ENCODE data around the gene OR12D2.
A peak's percentile ranks its signal among the peaks of the same experiment; 100 is the strongest.
"Not testable (repeated sequence)": the region's sequence is repeated elsewhere in the genome, so short reads cannot be mapped to it uniquely, and the experiment has no call there.

The OR12D2 gene, protein sequence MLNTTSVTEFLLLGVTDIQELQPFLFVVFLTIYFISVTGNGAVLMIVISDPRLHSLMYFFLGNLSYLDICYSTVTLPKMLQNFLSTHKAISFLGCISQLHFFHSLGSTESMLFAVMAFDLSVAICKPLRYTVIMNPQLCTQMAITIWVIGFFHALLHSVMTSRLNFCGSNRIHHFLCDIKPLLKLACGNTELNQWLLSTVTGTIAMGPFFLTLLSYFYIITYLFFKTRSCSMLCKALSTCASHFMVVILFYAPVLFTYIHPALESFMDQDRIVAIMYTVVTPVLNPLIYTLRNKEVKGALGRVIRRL

DNA sequence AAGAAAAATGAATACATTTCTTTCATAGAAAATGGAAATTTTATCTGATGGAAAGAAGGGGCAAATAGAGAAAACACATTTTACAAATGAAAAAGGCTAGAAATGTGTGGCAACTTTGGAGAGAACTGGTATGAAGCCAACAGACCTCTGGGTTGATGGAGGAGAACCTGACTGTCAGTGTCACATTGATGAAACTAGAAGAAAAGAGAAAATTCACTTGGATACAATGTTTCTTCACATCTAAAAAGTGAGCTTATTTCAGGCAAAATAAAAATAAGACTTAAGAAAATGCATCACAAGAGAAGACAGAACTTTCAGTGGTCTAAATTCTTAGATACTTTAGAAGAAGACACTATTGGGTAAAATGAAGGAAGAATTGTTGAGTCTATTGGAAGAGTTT is at the start of gene OR12D2:
TSS of gene OR12D2 (plus strand) at position 301 of the 400 bp plus-strand sequence. CDS start 1,069 bp downstream, outside the sequence.
- no peak for DNase-seq (ENCODE audit: low read depth, low spot score)
- H3K27ac ChIP-seq (ENCODE audit: low read length): no peak within 1 kb of the TSS
- H3K9me3 ChIP-seq (ENCODE audit: control insufficient read depth, insufficient read depth, low read length): no peaks in the 10 kb centered on the region
- no peaks in the 10 kb centered on the region for H3K36me3 ChIP-seq (ENCODE audit: control insufficient read depth, insufficient read depth, low read length)
- no peaks in the 10 kb centered on the region for H3K27me3 ChIP-seq (ENCODE audit: control insufficient read depth, insufficient read depth, low read length)
- H3K4me1 ChIP-seq (ENCODE audit: control insufficient read depth, insufficient read depth, low read length): no peaks in the 10 kb centered on the region
- no peak within 1 kb of the TSS for H3K4me3 ChIP-seq (ENCODE audit: low read length)

DNA sequence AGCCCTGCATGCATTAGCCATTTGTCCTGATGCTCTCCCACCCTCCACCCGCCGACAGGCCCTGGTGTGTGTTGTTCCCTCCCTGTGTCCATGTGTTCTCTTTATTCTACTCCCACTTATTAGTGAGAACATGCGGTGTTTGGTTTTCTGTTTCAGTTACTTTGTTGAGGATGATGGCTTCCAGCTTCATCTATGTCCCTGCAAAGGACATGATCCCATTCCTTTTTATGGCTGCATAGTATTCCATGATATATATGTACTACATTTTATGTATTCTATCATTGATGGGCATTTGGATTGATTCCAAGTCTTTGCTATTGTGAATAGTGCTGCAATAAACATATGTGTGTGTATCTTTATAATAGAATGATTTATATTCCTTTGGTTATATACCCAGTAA is 46.1 kb upstream of the OR12D2 start:
- H3K27me3 ChIP-seq (ENCODE audit: control insufficient read depth, insufficient read depth, low read length); H3K27ac ChIP-seq (ENCODE audit: low read length); H3K9me3 ChIP-seq (ENCODE audit: control insufficient read depth, insufficient read depth, low read length); DNase-seq (ENCODE audit: low read depth, low spot score); H3K36me3 ChIP-seq (ENCODE audit: control insufficient read depth, insufficient read depth, low read length); H3K4me1 ChIP-seq (ENCODE audit: control insufficient read depth, insufficient read depth, low read length); H3K4me3 ChIP-seq (ENCODE audit: low read length): not testable (repeated sequence)
- WGBS (ENCODE audit: insufficient coverage, insufficient read length): no CpG with 5 or more reads among the region's 3 CpGs

DNA sequence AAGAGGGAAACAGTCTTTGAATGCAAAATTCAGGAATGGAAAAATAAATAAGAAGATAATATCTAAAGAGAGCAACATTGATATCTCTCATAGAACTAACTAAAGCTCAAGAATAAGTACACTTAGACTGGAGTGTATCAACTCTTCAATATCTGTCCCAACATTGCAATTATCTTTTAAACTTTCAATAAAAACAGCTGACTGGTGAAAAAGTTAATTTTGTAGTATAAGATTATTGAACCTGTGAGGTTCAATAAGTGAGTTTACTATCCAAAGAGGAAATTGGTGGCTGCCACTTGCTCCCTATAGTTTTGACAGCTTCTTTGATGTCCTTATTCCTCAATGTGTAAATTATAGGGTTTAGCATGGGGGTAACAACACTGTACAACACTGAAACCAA is 40.5 kb upstream of the OR12D2 start:
- Histone ChIP-seq H3K4me1 (ENCODE audit: control insufficient read depth, insufficient read depth, low read length) (peaks cover 3% of the 10 kb centered on the region; the same call in 1 of the 2 replicates), H3K4me3 (ENCODE audit: low read length) (no peak overlapping the region), H3K36me3 (ENCODE audit: control insufficient read depth, insufficient read depth, low read length) (no peaks in the 10 kb centered on the region), H3K9me3 (ENCODE audit: control insufficient read depth, insufficient read depth, low read length) (no peaks in the 10 kb centered on the region), H3K27ac (ENCODE audit: low read length) (no peak overlapping the region), H3K27me3 (ENCODE audit: control insufficient read depth, insufficient read depth, low read length) (no peaks in the 10 kb centered on the region)
- no peak for DNase-seq (ENCODE audit: low read depth, low spot score)

DNA sequence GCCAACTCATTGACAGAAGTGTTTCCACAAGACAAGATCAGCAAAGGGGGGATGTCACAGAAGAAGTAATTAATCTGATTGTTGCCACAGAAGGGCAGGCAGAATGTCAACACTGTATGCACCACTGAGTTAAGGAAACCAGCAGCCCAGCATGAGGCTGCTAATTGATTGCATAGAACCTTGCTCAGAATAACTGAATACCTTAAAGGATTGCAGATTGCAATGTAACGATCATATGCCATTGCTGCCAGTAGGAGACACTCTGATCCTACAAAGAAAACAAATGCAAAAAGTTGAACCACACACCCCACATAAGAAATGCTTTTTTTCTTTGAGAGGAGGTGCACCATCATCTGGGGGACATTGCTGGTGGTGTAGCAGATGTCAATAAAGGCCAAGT is 39.8 kb upstream of the OR12D2 start:
- no peaks in the 10 kb centered on the region for H3K9me3 ChIP-seq (ENCODE audit: control insufficient read depth, insufficient read depth, low read length)
- peaks cover 3% of the 10 kb centered on the region; the same call in 1 of the 2 replicates for H3K4me1 ChIP-seq (ENCODE audit: control insufficient read depth, insufficient read depth, low read length)
- H3K27me3 ChIP-seq (ENCODE audit: control insufficient read depth, insufficient read depth, low read length): no peaks in the 10 kb centered on the region
- WGBS (ENCODE audit: insufficient coverage, insufficient read length): no CpG with 5 or more reads among the region's 1 CpG
- H3K36me3 ChIP-seq (ENCODE audit: control insufficient read depth, insufficient read depth, low read length): no peaks in the 10 kb centered on the region
- no peak for DNase-seq (ENCODE audit: low read depth, low spot score)
- H3K27ac ChIP-seq (ENCODE audit: low read length): no peak overlapping the region
- no peak overlapping the region for H3K4me3 ChIP-seq (ENCODE audit: low read length)

DNA sequence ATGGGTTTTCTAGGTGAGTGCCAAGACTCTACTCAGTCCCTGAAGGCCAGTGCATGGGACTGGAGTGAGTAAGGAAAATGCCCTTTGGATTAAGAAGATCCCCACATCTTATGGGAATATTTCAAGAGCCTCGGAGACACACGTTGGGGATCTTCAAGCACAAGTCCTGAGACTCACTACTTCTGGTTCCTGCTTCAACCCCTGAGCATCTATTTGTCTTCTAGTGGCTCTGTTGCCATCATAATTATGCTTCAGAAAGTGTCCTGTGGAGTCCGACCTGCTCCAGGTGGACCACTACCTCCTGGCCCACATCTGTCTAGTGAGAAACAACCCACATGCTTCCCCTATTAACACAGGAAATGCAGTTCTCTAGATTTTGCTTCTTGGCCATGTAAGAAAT is 26.7 kb upstream of the OR12D2 start, which contains the start of gene OR5V1:
TSS of gene OR5V1 (minus strand) at position 101 of the 400 bp plus-strand sequence. CDS start 12,670 bp downstream, outside the sequence.
- no peak within 1 kb of the TSS for H3K27ac ChIP-seq (ENCODE audit: low read length)
- H3K9me3 ChIP-seq (ENCODE audit: control insufficient read depth, insufficient read depth, low read length): no peaks in the 10 kb centered on the region
- H3K36me3 ChIP-seq (ENCODE audit: control insufficient read depth, insufficient read depth, low read length): no peaks in the 10 kb centered on the region
- no peaks in the 10 kb centered on the region for H3K4me1 ChIP-seq (ENCODE audit: control insufficient read depth, insufficient read depth, low read length)
- no CpG with 5 or more reads among the region's 3 CpGs for WGBS (ENCODE audit: insufficient coverage, insufficient read length)
- H3K4me3 ChIP-seq (ENCODE audit: low read length): no peak within 1 kb of the TSS
- DNase-seq (ENCODE audit: low read depth, low spot score): no peak
- no peaks in the 10 kb centered on the region for H3K27me3 ChIP-seq (ENCODE audit: control insufficient read depth, insufficient read depth, low read length)

DNA sequence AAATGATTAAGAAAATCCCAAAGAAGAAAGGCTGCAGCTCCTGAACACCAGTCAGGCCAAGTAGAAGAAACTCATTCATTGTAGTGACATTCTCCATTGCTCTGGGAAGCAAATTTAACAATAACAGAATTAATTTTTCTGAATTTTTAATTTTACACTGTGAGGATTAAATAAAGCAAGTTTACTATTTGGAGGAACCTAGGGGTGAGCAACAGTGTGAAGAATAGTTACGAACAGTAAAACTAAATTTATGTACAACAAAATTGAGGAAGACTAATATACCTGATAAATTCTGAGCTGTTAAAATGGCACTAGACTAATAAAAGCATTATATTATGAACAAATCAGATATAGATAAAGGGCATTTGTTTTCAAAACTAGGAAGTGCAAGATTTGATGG is 20.2 kb upstream of the OR12D2 start, which contains the start of gene OR12D3:
TSS of gene OR12D3 (minus strand) at position 101 of the 400 bp plus-strand sequence. CDS start at position 97, 4 bp downstream.
- no peak within 1 kb of the TSS for H3K27ac ChIP-seq (ENCODE audit: low read length)
- H3K27me3 ChIP-seq (ENCODE audit: control insufficient read depth, insufficient read depth, low read length): no peaks in the 10 kb centered on the region
- no peaks in the 10 kb centered on the region for H3K4me1 ChIP-seq (ENCODE audit: control insufficient read depth, insufficient read depth, low read length)
- H3K4me3 ChIP-seq (ENCODE audit: low read length): no peak within 1 kb of the TSS
- no peaks in the 10 kb centered on the region for H3K9me3 ChIP-seq (ENCODE audit: control insufficient read depth, insufficient read depth, low read length)
- no peak for DNase-seq (ENCODE audit: low read depth, low spot score)
- no peaks in the 10 kb centered on the region for H3K36me3 ChIP-seq (ENCODE audit: control insufficient read depth, insufficient read depth, low read length)
- WGBS (ENCODE audit: insufficient coverage, insufficient read length): no CpG with 5 or more reads among the region's 1 CpG

DNA sequence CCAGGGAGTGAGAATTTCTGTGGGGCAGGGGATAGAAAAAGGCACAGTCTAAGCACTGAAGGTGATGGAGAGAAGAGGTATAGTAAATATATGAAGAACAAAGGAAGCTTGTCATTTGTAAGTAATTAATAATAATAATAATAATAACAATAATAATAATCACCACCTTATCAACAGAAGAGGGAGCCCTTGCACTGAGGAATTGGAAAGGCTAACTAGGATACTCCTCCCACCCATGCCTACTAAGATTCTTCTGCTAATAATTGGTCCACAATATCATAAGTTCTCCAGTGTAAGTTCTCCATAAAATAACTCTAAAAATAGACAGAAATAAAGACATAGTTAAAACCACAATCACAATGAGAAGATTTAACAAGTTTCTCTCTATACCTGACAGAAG is 19.4 kb upstream of the OR12D2 start:
- H3K27ac ChIP-seq (ENCODE audit: low read length): no peak overlapping the region
- H3K9me3 ChIP-seq (ENCODE audit: control insufficient read depth, insufficient read depth, low read length): no peaks in the 10 kb centered on the region
- no peaks in the 10 kb centered on the region for H3K27me3 ChIP-seq (ENCODE audit: control insufficient read depth, insufficient read depth, low read length)
- no peaks in the 10 kb centered on the region for H3K36me3 ChIP-seq (ENCODE audit: control insufficient read depth, insufficient read depth, low read length)
- H3K4me3 ChIP-seq (ENCODE audit: low read length): no peak overlapping the region
- H3K4me1 ChIP-seq (ENCODE audit: control insufficient read depth, insufficient read depth, low read length): no peaks in the 10 kb centered on the region
- DNase-seq (ENCODE audit: low read depth, low spot score): no peak

DNA sequence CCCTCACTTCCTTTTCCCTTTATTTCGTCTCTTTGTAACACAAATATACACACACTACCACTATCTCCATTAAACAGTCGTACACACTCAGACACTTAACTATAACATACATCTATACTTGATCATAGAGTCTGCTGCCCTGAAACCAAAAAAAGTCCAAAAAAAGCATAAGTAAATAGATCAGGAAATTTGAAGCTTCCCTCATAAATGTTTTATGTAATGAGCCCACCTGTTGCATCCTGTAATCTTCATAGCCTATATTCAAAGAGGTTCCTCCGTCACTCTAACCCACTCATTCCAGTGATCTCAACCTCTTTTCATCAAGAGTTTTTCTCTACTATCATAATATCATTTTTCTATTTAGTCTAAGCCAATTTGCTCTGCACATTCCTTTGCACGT is 6.9 kb upstream of the OR12D2 start:
- WGBS (ENCODE audit: insufficient coverage, insufficient read length): 100% methylated on average over 2 of the region's 4 CpGs
- Histone ChIP-seq H3K4me1 (ENCODE audit: control insufficient read depth, insufficient read depth, low read length) (no peaks in the 10 kb centered on the region), H3K4me3 (ENCODE audit: low read length) (no peak overlapping the region), H3K27ac (ENCODE audit: low read length) (no peak overlapping the region), H3K27me3 (ENCODE audit: control insufficient read depth, insufficient read depth, low read length) (no peaks in the 10 kb centered on the region), H3K9me3 (ENCODE audit: control insufficient read depth, insufficient read depth, low read length) (no peaks in the 10 kb centered on the region), H3K36me3 (ENCODE audit: control insufficient read depth, insufficient read depth, low read length) (no peaks in the 10 kb centered on the region)
- DNase-seq (ENCODE audit: low read depth, low spot score): no peak

DNA sequence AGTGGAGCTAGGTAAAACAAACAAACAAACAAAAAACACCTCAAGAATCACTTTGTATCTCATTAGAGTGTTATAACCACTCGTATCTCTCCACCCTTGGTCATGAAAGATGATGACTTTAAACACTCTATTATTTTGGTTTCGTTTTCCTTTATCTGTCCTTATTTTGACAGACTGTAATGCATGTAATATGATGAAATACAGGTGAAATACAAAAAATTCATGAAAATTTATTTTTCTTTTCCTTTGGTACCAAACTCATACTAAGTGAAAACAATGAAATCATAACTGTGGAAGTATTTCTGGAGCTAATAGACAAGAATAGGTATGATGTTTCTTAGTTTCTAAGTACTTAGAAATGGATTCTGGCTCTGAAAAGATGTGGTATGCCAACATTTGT is 4.1 kb downstream of the OR12D2 start:
- Histone ChIP-seq H3K4me1 (ENCODE audit: control insufficient read depth, insufficient read depth, low read length) (no peaks in the 10 kb centered on the region), H3K27ac (ENCODE audit: low read length) (no peak overlapping the region), H3K9me3 (ENCODE audit: control insufficient read depth, insufficient read depth, low read length) (no peaks in the 10 kb centered on the region), H3K4me3 (ENCODE audit: low read length) (no peak overlapping the region), H3K27me3 (ENCODE audit: control insufficient read depth, insufficient read depth, low read length) (no peaks in the 10 kb centered on the region), H3K36me3 (ENCODE audit: control insufficient read depth, insufficient read depth, low read length) (no peaks in the 10 kb centered on the region)
- no peak for DNase-seq (ENCODE audit: low read depth, low spot score)
- no CpG with 5 or more reads among the region's 2 CpGs for WGBS (ENCODE audit: insufficient coverage, insufficient read length)

DNA sequence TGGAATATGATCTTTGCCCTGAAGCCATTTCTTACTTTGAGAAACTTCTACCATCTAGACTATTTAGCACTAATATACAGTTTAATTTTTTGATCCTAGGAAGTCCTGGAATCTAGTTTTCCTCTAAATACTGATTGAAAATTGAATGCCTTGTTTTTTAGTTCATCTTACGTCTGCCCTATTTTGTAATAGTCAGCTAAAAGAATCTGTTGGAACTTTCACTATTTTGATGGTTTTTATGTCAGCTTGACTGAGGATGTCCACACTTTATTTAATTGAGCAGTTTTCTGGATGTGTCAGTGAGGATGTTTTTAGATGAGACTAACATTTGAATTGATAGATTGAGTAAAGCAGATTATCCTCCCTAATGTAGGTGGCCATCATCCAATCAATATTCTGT is 8.4 kb downstream of the OR12D2 start:
- Histone ChIP-seq H3K4me3 (ENCODE audit: low read length) (no peak overlapping the region), H3K36me3 (ENCODE audit: control insufficient read depth, insufficient read depth, low read length) (no peaks in the 10 kb centered on the region), H3K4me1 (ENCODE audit: control insufficient read depth, insufficient read depth, low read length) (no peaks in the 10 kb centered on the region), H3K27me3 (ENCODE audit: control insufficient read depth, insufficient read depth, low read length) (no peaks in the 10 kb centered on the region), H3K27ac (ENCODE audit: low read length) (no peak overlapping the region), H3K9me3 (ENCODE audit: control insufficient read depth, insufficient read depth, low read length) (no peaks in the 10 kb centered on the region)
- no peak for DNase-seq (ENCODE audit: low read depth, low spot score)
- WGBS (ENCODE audit: insufficient coverage, insufficient read length): no CpG with 5 or more reads among the region's 1 CpG

DNA sequence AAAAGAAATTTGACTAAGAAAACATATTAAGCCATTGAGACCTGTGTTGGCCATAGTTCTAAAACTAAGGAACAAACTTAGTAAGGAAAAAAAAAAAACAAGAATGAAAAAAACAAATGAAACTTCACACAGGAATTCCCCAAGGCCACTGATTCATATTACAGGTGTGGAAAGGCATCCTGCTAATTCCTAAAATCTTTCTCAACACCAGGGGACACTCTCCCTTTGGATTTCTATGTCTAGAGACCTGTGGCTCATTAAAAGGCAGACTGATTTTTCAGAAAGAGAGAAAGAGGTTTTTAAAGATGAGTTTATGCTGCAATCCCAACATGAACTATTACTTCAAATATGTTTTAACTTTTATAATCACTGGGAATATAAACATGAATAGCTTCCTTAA is 19.2 kb downstream of the OR12D2 start, which contains the start of gene OR12D1:
TSS of gene OR12D1 (plus strand) at position 341 of the 400 bp plus-strand sequence.
- no peaks in the 10 kb centered on the region for H3K36me3 ChIP-seq (ENCODE audit: control insufficient read depth, insufficient read depth, low read length)
- no peaks in the 10 kb centered on the region for H3K9me3 ChIP-seq (ENCODE audit: control insufficient read depth, insufficient read depth, low read length)
- peak; percentile 5 for DNase-seq (ENCODE audit: low read depth, low spot score)
- no peak within 1 kb of the TSS for H3K4me3 ChIP-seq (ENCODE audit: low read length)
- H3K27ac ChIP-seq (ENCODE audit: low read length): no peak within 1 kb of the TSS
- H3K27me3 ChIP-seq (ENCODE audit: control insufficient read depth, insufficient read depth, low read length): no peaks in the 10 kb centered on the region
- H3K4me1 ChIP-seq (ENCODE audit: control insufficient read depth, insufficient read depth, low read length): no peaks in the 10 kb centered on the region

All from iPS DF 6.9 (cell line).